Choroid plexus epithelial cell (primary cell): ENCODE data around the gene CTBP2.
A peak's percentile ranks its signal among the peaks of the same experiment; 100 is the strongest.

ENCODE experiments used
- DNase-seq: peaks from one replicate; pipeline ENCODE4 v3.0.0-alpha.2; 2010; ENCODE audit warnings: low read depth
- H3K4me3 ChIP-seq: 2 replicates; pipeline ENCODE4 v1.5.1; 2011; ENCODE audit warnings: low read depth, mild to moderate bottlenecking, control low read depth, low read length, moderate library complexity
- TF ChIP-seq, protein P1 (sequence below): conservative IDR thresholded peaks from 2 replicates; pipeline ENCODE4 v1.5.1; 2011; ENCODE audit warnings: low read depth, mild to moderate bottlenecking, control low read depth, inconsistent platforms, low read length, moderate library complexity

The CTBP2 gene

DNA sequence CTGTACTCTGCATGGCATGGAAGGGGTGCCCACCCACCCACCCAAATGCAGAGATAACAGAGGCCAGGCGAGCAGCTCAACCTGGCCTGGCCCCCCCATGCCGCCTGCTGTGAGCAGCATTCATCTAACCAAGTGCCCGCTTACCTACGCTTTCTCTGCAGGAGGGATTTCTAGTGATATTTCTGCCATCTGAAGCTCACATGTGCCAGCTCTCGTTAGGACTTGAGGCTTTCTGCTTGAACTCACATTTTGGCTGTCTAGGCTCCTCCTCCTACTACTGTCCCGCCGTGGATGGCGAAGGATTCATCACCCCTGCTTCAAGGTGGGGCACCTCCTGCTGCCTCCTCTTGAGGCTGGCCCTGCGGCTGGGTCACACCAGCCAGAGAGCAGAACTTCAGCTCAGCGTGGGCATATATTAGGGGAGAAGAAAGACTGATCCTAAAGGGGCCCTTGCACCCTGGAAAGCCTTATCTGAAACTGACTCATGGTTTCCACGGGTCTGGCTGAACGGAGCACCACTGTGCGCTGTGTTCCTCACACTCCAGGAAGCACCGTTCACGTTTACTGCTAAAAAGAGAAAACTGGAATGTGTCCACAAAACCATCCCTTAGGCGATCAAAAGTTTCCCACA, 45.5 kb downstream of the CTBP2 start:
- peak; percentile 74 for DNase-seq
- TF ChIP-seq, protein P1, sequence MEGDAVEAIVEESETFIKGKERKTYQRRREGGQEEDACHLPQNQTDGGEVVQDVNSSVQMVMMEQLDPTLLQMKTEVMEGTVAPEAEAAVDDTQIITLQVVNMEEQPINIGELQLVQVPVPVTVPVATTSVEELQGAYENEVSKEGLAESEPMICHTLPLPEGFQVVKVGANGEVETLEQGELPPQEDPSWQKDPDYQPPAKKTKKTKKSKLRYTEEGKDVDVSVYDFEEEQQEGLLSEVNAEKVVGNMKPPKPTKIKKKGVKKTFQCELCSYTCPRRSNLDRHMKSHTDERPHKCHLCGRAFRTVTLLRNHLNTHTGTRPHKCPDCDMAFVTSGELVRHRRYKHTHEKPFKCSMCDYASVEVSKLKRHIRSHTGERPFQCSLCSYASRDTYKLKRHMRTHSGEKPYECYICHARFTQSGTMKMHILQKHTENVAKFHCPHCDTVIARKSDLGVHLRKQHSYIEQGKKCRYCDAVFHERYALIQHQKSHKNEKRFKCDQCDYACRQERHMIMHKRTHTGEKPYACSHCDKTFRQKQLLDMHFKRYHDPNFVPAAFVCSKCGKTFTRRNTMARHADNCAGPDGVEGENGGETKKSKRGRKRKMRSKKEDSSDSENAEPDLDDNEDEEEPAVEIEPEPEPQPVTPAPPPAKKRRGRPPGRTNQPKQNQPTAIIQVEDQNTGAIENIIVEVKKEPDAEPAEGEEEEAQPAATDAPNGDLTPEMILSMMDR: no peak
- no peak overlapping the region for H3K4me3 ChIP-seq

DNA sequence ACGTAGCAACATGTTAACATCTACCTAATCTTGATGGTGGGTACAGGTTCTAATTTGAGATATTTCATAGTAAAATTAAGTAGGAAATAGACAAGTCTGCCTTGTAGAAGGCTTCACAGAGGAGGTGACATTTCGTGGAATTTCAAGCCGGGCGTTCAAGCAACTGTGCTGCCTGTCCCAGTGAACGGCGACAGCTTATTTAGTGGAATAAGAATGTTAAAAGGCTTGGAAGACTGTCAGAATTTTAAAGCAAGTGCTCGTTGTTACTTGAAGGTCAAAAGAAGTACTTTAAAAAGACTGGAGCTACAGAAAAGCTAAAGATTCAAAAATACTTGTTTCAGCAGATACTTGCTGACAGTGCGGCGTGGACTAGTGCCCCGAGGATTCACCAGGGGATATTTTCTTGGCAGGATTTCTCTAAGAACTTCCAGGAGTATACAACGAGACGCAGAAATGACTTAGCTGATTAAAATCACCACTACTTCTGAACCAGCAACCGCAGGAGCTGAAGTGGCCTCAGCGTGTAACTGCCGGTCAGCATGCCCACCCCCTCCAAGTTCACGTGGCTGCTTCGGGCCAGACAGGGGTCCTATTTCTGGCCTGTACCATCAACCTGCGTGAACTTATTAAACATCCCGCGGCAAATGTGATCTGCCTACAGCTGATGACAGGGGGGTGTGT, 46.5 kb downstream of the CTBP2 start:
- TF ChIP-seq, protein P1: no peak
- DNase-seq: peak; percentile 85
- no peak overlapping the region for H3K4me3 ChIP-seq

DNA sequence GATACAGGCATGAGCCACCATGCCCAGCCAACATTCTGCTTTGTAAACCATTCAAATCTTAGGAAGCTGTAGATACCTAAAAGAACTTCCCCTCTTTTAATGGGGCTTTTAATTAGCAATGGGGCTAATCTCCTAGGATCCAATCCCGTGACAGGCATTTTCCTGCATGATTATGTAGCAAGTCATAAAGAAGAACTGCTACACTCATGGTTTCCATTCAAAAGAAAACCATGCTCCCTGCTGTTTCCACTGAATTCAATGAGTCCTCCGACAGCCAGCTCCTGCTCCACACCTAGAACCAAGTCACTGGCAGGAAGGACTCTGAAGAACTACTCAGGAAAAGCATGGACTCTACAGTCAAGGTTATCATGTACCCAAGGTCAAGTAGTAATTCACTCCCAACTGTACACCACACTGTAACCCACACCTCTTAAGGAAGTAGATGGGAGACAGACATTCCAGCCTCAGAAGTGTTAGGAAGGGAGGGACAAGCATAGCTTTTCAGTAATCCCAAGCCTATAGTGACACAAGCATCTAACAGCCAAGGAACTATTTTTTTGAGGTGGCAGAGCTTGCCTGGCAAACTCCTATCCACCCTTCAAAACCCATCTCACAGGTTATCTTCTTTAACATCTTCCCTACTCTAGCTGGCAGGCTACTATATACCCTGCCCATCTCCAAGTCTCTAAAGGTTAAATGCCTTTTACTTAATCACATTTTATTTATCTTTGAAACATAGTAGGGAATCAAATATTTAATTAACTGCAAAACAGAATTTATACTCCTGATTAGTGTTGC, 47.5 kb downstream of the CTBP2 start:
- TF ChIP-seq, protein P1: no peak
- DNase-seq: peak; percentile 39
- H3K4me3 ChIP-seq: no peak overlapping the region

DNA sequence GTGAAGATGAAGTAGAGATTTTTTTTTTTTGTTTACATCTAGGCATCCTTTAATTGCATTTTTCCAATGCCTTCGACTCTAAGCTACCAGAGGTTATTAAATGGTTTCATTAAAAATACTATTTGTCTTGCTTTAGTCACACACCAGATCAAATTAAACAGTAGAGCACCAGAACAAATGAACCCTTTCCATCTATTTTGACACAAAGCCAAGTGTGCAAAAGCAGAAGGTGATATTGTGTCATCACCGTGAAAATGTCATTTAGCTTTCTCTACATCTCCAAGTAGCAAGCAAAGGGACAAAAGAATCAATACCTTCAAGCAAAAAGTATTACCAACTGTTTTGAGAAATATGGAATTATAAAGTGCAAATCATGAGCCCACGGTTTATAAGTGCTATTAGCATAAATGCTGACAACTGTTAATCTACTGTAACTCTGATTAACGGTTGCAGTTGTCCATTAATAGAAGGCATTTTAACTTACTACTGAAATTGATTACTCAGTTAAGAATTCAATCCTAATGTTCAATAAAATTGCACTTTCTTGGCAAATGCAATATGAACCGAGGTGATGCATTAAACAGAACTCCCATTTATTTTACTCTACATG, 49.1 kb downstream of the CTBP2 start:
- H3K4me3 ChIP-seq: no peak overlapping the region
- DNase-seq: no peak
- TF ChIP-seq, protein P1: no peak

DNA sequence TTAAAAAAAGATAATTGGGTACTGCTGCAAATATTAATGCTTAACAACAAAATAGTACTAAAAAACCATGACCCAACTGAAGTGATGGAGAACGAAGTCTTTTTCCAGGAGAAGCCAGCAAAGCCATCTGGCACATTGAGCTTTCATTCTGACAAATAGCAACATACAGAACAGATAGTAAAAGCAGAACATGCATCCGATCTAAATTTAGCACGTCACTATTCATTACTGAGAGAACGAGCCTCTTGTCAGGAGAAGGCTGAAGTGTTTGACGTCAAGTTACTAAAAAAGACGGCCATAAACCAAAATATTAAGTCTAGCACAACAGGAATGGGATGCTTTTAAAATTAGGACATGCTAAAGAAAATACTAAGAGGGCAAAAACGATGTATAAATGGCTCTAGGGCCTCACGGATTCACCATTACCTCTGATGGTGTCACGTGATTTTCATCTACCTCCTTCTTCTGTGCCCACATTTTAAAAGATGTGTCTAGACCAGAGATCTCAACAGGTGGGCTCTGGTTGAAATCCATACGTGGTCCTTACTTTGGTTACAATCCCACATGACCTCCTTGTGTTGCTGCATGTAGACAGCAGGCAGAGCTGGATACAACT, 52.3 kb downstream of the CTBP2 start:
- no peak for DNase-seq
- TF ChIP-seq, protein P1: no peak
- no peak overlapping the region for H3K4me3 ChIP-seq

DNA sequence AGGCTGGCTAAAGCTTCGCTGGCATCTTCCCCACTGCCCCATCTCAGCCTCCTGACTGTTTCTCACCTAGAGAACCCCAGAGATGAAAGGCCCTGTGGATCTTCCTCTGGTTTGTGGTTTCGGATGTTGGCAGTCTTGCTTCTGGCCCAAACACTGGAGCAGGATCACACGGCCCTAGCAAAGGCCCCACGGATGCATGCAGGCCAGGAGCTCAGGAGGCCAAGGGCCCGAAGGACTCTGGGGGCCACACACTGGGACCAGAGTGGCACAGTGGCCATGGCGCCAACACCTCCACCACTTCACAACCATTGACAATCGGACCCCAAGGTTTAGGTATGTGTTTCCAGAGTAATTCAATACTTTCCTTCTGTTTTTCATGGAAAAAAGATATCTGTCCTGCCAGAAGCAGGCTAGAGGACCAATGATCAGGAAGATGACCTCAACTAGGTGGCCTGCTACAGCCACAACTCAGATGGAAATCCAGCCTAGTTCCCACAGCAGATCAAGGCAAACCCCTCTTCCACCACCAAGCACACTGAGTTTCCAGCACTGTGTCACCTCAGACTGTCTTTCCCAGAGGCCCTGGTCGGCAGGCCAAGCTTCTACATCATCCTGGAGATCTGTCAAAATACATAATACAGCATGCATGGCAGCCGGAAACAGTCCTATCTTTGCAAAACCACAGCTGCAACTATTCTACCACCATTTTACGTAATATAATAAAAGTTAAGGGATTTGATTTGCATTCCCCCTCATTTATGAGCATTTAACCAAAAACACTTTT, 53.0 kb downstream of the CTBP2 start:
- no peak for DNase-seq
- no peak overlapping the region for H3K4me3 ChIP-seq
- TF ChIP-seq, protein P1: no peak
